Loucy (cell line): ENCODE measurements around the gene DUSP6.

Source experiments
- CTCF ChIP-seq: fragments of 200-600 bp; sonication (generic); conservative IDR thresholded peaks from 2 replicates; pipeline ENCODE4 v1.5.1; 2014; ENCODE audit warnings: mild to moderate bottlenecking, antibody characterized with exemption, low read length
- EZH2phosphoT487 ChIP-seq: fragments of 200-600 bp; IDR thresholded peaks from 2 replicates; pipeline ENCODE4 v1.6.1; 2018; ENCODE audit warnings: antibody characterized with exemption, mild to moderate bottlenecking, moderate library complexity, borderline replicate concordance

- TF ChIP-seq CTCF, result no peak
- no peak for TF ChIP-seq EZH2phosphoT487
Measured at GRCh38 chr12:89316705-89317139, 35.6 kb downstream of the DUSP6 start.
